Measurements from ENCODE around the gene LHX4. TPM values are rescaled to one million over a fixed set of nuclear protein-coding genes. Genes with fewer than 3 reads are reported as not detected.

LHX4 gene
- total RNA-seq, 1 donor from 2014 or later: not detected

GRCh38 chr1:180254854-180255253 is 24.8 kb downstream of the LHX4 start:
- no peak for DNase-seq (ENCODE audit: extremely low read depth, low read depth, low spot score)

GRCh38 chr1:180255536-180256340 is 25.7 kb downstream of the LHX4 start:
- no peak for DNase-seq (ENCODE audit: extremely low read depth, low read depth, low spot score)

- DNase-seq (ENCODE audit: extremely low read depth, low read depth, low spot score): no peak
Observed at GRCh38 chr1:180256341-180257027, 26.4 kb downstream of the LHX4 start.

GRCh38 chr1:180257028-180257386 is 26.9 kb downstream of the LHX4 start:
- no peak for DNase-seq (ENCODE audit: extremely low read depth, low read depth, low spot score)

- DNase-seq (ENCODE audit: extremely low read depth, low read depth, low spot score): no peak
Observed at GRCh38 chr1:180257486-180257885, 27.4 kb downstream of the LHX4 start.

GRCh38 chr1:180258290-180258689 is 28.2 kb downstream of the LHX4 start:
- DNase-seq (ENCODE audit: extremely low read depth, low read depth, low spot score): no peak

GRCh38 chr1:180258935-180259334 is 28.9 kb downstream of the LHX4 start:
- DNase-seq (ENCODE audit: extremely low read depth, low read depth, low spot score): no peak

- DNase-seq (ENCODE audit: extremely low read depth, low read depth, low spot score): no peak
Observed at GRCh38 chr1:180259431-180260338, 29.6 kb downstream of the LHX4 start.

- no peak for DNase-seq (ENCODE audit: extremely low read depth, low read depth, low spot score)
Observed at GRCh38 chr1:180260541-180260940, 30.5 kb downstream of the LHX4 start.

- no peak for DNase-seq (ENCODE audit: extremely low read depth, low read depth, low spot score)
Observed at GRCh38 chr1:180261030-180261429, 31.0 kb downstream of the LHX4 start.

- no peak for DNase-seq (ENCODE audit: extremely low read depth, low read depth, low spot score)
Observed at GRCh38 chr1:180261524-180262155, 31.6 kb downstream of the LHX4 start.

- no peak for DNase-seq (ENCODE audit: extremely low read depth, low read depth, low spot score)
Observed at GRCh38 chr1:180262628-180263488, 32.8 kb downstream of the LHX4 start.

- DNase-seq (ENCODE audit: extremely low read depth, low read depth, low spot score): no peak
Observed at GRCh38 chr1:180264595-180264994, 34.5 kb downstream of the LHX4 start.

GRCh38 chr1:180265201-180265600 is 35.1 kb downstream of the LHX4 start:
- no peak for DNase-seq (ENCODE audit: extremely low read depth, low read depth, low spot score)

GRCh38 chr1:180265871-180266270 is 35.8 kb downstream of the LHX4 start:
- DNase-seq (ENCODE audit: extremely low read depth, low read depth, low spot score): no peak

GRCh38 chr1:180266275-180267210 is 36.5 kb downstream of the LHX4 start:
- DNase-seq (ENCODE audit: extremely low read depth, low read depth, low spot score): no peak

GRCh38 chr1:180267211-180267561 is 37.1 kb downstream of the LHX4 start:
- DNase-seq (ENCODE audit: extremely low read depth, low read depth, low spot score): no peak

- DNase-seq (ENCODE audit: extremely low read depth, low read depth, low spot score): no peak
Observed at GRCh38 chr1:180267761-180268555, 37.9 kb downstream of the LHX4 start.

All from glomerular endothelial cell (primary cell).